ENCODE results near the gene SUGCT.

Gene SUGCT

DNA sequence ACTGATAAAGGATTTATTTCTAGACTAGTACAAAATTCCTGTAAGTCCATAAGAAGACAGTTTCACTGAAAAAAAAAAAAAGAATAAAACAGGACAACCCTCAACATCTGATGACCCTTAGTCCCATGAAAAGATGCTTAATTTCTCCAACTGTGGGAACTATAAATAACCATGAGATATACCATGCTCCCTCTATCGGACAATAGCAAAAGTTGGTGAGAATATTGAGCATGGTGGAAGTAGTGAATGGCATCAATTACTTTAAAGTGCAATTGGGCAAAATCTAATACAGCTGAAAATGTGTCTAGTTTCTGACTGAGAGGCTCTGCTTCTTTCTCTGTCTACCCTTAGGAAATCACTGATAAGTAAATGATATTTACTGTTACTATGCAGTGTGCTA is 348.8 kb downstream of the SUGCT start:
- DNase-seq: no peak

- no peak for DNase-seq
Observed at GRCh38 chr7:40489844-40490602, 355.2 kb downstream of the SUGCT start.

GRCh38 chr7:40490603-40490924 is 355.8 kb downstream of the SUGCT start:
- no peak for DNase-seq

GRCh38 chr7:40492946-40493345 is 358.1 kb downstream of the SUGCT start:
- DNase-seq: no peak

- DNase-seq: no peak
Observed at GRCh38 chr7:40493609-40494051, 358.8 kb downstream of the SUGCT start.

GRCh38 chr7:40498924-40499510 is 364.2 kb downstream of the SUGCT start:
- DNase-seq: no peak

DNA sequence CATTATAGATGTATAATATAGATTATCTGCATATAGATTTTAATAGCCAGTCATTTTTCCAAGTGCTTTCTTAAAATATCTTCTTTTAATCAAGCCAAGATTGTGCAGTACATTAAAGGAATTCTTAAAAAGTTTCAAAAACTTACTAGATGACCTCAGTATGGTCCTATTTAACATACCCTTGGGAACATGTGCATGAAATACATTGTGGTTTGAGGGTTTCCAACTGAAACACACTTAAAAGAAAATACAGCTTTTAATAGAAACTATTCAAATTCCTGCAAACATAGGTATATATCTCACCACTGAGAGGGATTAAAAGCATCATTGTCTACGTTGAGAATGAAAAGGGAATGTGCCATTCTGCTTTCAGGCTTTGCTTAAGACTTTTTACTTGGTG is 364.9 kb downstream of the SUGCT start:
- no peak for DNase-seq

DNA sequence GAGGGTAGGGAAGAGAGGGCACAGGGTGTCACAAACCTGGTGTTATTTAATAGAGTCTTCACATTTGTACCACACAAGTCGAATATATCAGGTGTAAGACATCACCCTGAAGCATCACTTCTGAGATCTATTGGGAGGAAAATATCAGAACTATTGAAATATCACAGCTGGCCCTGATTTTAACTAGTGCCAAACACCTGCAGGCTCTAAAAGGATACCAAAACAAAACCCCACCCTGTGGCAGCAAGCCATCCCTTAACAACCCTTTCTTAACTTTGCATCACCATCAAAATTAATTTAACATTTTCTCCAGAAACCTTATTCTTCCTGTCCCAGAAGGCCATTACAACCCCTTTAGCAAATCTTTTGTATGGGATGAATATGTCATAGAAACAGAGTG is 365.4 kb downstream of the SUGCT start:
- DNase-seq: no peak

- no peak for DNase-seq
Observed at GRCh38 chr7:40502359-40502758, 367.6 kb downstream of the SUGCT start.

GRCh38 chr7:40506158-40506557 is 371.4 kb downstream of the SUGCT start:
- no peak for DNase-seq

DNA sequence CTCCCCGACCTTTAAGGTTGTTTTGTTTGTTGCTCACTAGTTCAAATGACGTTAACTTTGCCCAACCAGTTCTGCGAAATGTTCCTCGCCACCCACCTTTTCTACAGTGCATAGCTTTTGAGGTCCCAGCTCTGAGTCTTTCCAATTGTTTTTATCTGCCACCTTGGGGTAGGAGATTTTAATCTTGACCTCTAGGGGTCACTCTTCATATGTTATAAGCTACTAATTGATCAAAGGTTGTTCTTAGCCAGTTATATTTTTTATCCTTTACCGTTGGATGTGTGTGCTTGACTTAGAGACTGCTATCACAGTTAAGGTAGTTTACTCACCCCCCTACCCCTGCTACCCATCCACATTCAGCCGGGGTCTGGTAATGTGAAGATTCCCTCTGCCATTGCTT is 372.4 kb downstream of the SUGCT start:
- no peak for DNase-seq

GRCh38 chr7:40509287-40509996 is 374.6 kb downstream of the SUGCT start:
- DNase-seq: no peak

DNA sequence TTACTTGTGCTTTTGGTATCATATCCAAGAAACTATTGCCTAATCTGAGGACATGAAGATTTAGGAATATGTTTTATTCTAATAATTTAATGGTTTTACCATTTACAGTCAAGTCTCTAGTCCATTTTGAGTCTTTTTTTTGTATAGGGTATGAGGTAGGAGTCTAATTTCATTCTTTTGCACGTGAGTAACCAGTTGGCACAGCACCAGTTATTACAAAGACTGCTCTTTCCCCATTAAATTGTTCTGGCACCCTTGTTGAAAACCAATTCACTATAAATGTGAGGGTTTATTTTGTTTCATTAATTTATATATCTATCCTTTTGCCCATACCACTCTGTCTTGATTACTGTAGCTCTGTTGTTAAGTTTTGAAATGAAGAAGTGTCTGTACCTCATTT is 381.6 kb downstream of the SUGCT start:
- DNase-seq: no peak

GRCh38 chr7:40519009-40519408 is 384.2 kb downstream of the SUGCT start:
- no peak for DNase-seq

GRCh38 chr7:40520986-40521738 is 386.4 kb downstream of the SUGCT start:
- DNase-seq: no peak

GRCh38 chr7:40525764-40526163 is 391.0 kb downstream of the SUGCT start:
- DNase-seq: no peak

GRCh38 chr7:40526951-40527715 is 392.3 kb downstream of the SUGCT start:
- DNase-seq: no peak

GRCh38 chr7:40527723-40528122 is 392.9 kb downstream of the SUGCT start:
- DNase-seq: no peak

DNA sequence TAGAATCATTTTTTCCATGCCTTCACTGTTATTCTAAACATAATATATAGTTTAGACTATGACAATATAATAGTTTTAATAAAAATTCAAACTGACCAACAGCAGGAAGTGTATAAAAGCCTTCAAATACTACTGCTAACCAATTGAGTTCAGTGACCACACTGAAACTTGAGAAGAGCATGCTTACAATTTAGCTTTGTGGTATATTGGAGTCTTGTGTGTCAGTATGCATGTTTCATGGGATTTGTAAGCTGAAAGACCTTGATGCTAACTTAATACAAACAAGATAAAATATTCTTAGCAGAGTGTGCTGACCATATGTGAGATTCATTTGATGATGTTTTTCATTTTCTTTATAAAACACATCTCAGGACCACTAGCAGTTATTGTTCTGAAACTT is 395.5 kb downstream of the SUGCT start:
- no peak for DNase-seq

GRCh38 chr7:40531956-40532355 is 397.2 kb downstream of the SUGCT start:
- no peak for DNase-seq

DNA sequence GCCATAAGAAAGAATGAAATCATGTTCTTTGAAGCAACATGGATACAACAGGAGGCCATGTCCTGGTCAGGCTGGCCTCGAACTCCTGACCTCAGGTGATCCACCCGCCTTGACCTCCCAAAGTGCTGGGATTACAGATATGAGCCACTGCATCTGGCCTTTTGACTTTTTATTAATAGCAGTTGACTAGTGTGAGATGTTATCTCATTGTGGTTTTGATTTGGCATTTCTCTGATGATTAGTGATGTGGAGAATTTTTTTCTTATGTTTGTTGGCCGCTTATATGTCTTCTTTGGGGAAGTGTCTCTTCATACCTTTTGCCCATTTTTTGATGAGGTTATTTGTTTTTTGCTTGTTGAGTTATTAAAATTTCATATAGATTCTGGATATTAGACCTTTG is 400.9 kb downstream of the SUGCT start:
- no peak for DNase-seq

GRCh38 chr7:40536421-40536820 is 401.6 kb downstream of the SUGCT start:
- DNase-seq: no peak

DNA sequence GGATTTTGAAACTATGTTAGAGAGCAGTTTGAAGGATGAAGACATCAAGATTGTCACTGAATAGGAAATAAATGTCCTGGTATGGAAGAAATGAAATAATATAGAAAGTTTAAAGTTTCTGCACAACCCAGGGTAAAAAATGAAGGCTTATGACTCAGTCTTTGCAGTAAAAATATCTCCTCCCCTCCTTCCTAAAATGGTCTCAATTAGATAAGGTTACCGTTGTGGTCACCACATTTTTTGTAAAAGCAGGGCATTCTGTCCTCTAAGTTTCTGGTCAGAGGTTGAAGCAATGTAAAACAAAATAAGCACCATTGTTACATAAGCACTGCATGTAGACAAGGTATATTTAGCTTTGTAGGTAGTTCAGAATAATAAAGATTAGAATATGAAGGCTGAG is 403.5 kb downstream of the SUGCT start:
- DNase-seq: no peak
